H1 (cell line): ENCODE data around the gene IREB2. TPM values are rescaled to one million over a fixed set of nuclear protein-coding genes. Genes with fewer than 3 reads are reported as not detected.

ENCODE experiments used
- CTCF ChIA-PET: fragments of 300-600 bp; sonication (Branson Sonifier 250); formaldehyde crosslinking; loops from one replicate; lab custom pipeline; 2021; ENCODE audit not compliant: partially characterized antibody; lab: Charles Lee
- POLR2A ChIA-PET: fragments of 300-600 bp; sonication (Branson Sonifier 250); formaldehyde crosslinking; loops from one replicate; lab custom pipeline; 2021; ENCODE audit warnings: inconsistent platforms; ENCODE audit not compliant: partially characterized antibody; lab: Charles Lee
- DNase-seq, 2 experiments: peaks; one replicate each; pipeline versions ENCODE4 v3.0.0 to v3.0.0-alpha.2; 2010 to 2022; ENCODE audit warnings: low spot score in 2 of 2, low read depth in 1 of 2, mixed read lengths in 1 of 2
- FAIRE-seq: peaks from 2 replicates; lab custom pipeline; 2011; peaks lifted over from hg19 to GRCh38; lab: Jason Lieb, UNC
- H2AFZ ChIP-seq: 2 replicates; pipeline ENCODE4 v1.8.1; 2012; ENCODE audit warnings: low read length, inconsistent platforms
- H2AK5ac ChIP-seq: 2 replicates; pipeline ENCODE4 v1.6.1; 2013; ENCODE audit warnings: low read depth, low read length
- H2BK120ac ChIP-seq: replicated peaks from 2 replicates; pipeline ENCODE3; 2013; ENCODE audit warnings: low read depth, low read length, inconsistent platforms
- H2BK12ac ChIP-seq: 2 replicates; pipeline ENCODE4 v1.6.1; 2013; ENCODE audit warnings: low read depth, low read length
- H2BK15ac ChIP-seq: 2 replicates; pipeline ENCODE4 v1.6.1; 2013; ENCODE audit warnings: low read length
- H2BK20ac ChIP-seq: 2 replicates; pipeline ENCODE4 v1.6.1; 2013; ENCODE audit warnings: low read length
- H2BK5ac ChIP-seq: 2 replicates; pipeline ENCODE4 v1.6.1; 2013; ENCODE audit warnings: low read depth, low read length
- H3K14ac ChIP-seq: 2 replicates; pipeline ENCODE4 v1.6.1; 2013; ENCODE audit warnings: inconsistent platforms; ENCODE audit not compliant: insufficient read length
- H3K18ac ChIP-seq: 2 replicates; pipeline ENCODE4 v1.6.1; 2013; ENCODE audit warnings: low read length; ENCODE audit errors: extremely low read depth
- H3K23ac ChIP-seq: 2 replicates; pipeline ENCODE4 v1.6.1; 2013; ENCODE audit warnings: inconsistent platforms; ENCODE audit not compliant: insufficient read length
- H3K23me2 ChIP-seq: 2 replicates; pipeline ENCODE4 v1.6.1; 2013; ENCODE audit warnings: low read depth, low read length
- H3K27ac ChIP-seq: 2 replicates; pipeline ENCODE4 v1.6.1; 2011; ENCODE audit warnings: low read depth, low read length, inconsistent platforms
- H3K27me3 ChIP-seq, 4 experiments: replicated peaks in 1 of 4; 1 replicate in 1 of 4; 2 replicates in 3 of 4; pipeline versions ENCODE4 v1.6.1 to v1.8.1; 2011 to 2013; ENCODE audit warnings: low read length in 3 of 4, mild to moderate bottlenecking in 3 of 4, inconsistent platforms in 2 of 4, mixed read lengths in 2 of 4, moderate library complexity in 1 of 4; ENCODE audit not compliant: control insufficient read depth in 3 of 4, insufficient read depth in 3 of 4; ENCODE audit errors: extremely low read depth in 1 of 4
- H3K36me3 ChIP-seq, 4 experiments: 2 replicates each; pipeline versions ENCODE4 v1.6.1 to v1.8.1; 2011 to 2013; ENCODE audit warnings: mild to moderate bottlenecking in 4 of 4, low read length in 3 of 4, moderate library complexity in 2 of 4, control low read depth in 1 of 4, inconsistent platforms in 1 of 4; ENCODE audit not compliant: insufficient read depth in 4 of 4, control insufficient read depth in 2 of 4
- H3K4ac ChIP-seq: replicated peaks from 2 replicates; pipeline ENCODE3; 2013; ENCODE audit warnings: low read length, low read depth, mixed read lengths, inconsistent platforms; ENCODE audit not compliant: insufficient read length
- H3K4me1 ChIP-seq, 4 experiments: replicated peaks in 1 of 4; 1 replicate in 1 of 4; 2 replicates in 3 of 4; pipeline versions ENCODE4 v1.6.1 to v1.8.1; 2011 to 2013; ENCODE audit warnings: low read length in 3 of 4, inconsistent platforms in 2 of 4, mixed read lengths in 1 of 4; ENCODE audit not compliant: insufficient read depth in 4 of 4, control insufficient read depth in 3 of 4
- H3K4me2 ChIP-seq, 2 experiments: 2 replicates each; pipeline versions ENCODE4 v1.6.1 to v1.8.1; 2011 to 2013; ENCODE audit warnings: low read depth in 2 of 2, low read length in 2 of 2, control low read depth in 1 of 2, inconsistent platforms in 1 of 2, mild to moderate bottlenecking in 1 of 2; ENCODE audit not compliant: insufficient read depth in 1 of 2
- H3K4me3 ChIP-seq, 4 experiments: fragments of 200-600, 300-600 bp in 1 of 4; sonication (generic), shearing (Covaris generic), sonication (Bioruptor Twin) in 1 of 4; 2 replicates each; pipeline versions ENCODE4 v1.5.1 to v1.8.1; 2011 to 2016; ENCODE audit warnings: low read length in 4 of 4, low read depth in 3 of 4, control low read depth in 2 of 4, inconsistent platforms in 2 of 4, mild to moderate bottlenecking in 2 of 4, mixed read lengths in 1 of 4, moderate library complexity in 1 of 4; ENCODE audit not compliant: insufficient read depth in 2 of 4; ENCODE audit errors: extremely low read depth in 1 of 4
- H3K56ac ChIP-seq: replicated peaks from 2 replicates; pipeline ENCODE3; 2013; ENCODE audit warnings: low read depth, mild to moderate bottlenecking, mixed read lengths, low read length, inconsistent platforms; ENCODE audit not compliant: insufficient read length
- H3K79me1 ChIP-seq: 2 replicates; pipeline ENCODE4 v1.6.1; 2013; ENCODE audit warnings: low read depth, low read length, control low read depth
- H3K79me2 ChIP-seq, 2 experiments: 2 replicates each; pipeline versions ENCODE4 v1.6.1 to v1.8.1; 2012 to 2013; ENCODE audit warnings: low read length in 2 of 2, mild to moderate bottlenecking in 2 of 2, inconsistent platforms in 1 of 2; ENCODE audit not compliant: insufficient read depth in 2 of 2, control insufficient read depth in 1 of 2
- H3K9ac ChIP-seq, 4 experiments: replicated peaks in 1 of 4; 1 replicate in 1 of 4; 2 replicates in 3 of 4; pipeline versions ENCODE4 v1.6.1 to v1.8.1; 2011 to 2013; ENCODE audit warnings: low read depth in 3 of 4, low read length in 3 of 4, control low read depth in 2 of 4, mild to moderate bottlenecking in 2 of 4, moderate library complexity in 2 of 4, inconsistent platforms in 1 of 4; ENCODE audit errors: extremely low read depth in 1 of 4
- H3K9me3 ChIP-seq, 2 experiments: 2 replicates each; pipeline versions ENCODE4 v1.6.1 to v1.8.1; 2012 to 2013; ENCODE audit warnings: mild to moderate bottlenecking in 2 of 2, moderate library complexity in 2 of 2, control low read depth in 1 of 2, inconsistent platforms in 1 of 2, low read depth in 1 of 2, low read length in 1 of 2, mixed read lengths in 1 of 2; ENCODE audit not compliant: insufficient read depth in 2 of 2
- H4K20me1 ChIP-seq, 2 experiments: replicated peaks in 1 of 2; 2 replicates each; pipeline versions ENCODE3 to v1.8.1; 2011 to 2013; ENCODE audit warnings: inconsistent platforms in 2 of 2, low read length in 2 of 2, mild to moderate bottlenecking in 1 of 2; ENCODE audit not compliant: insufficient read depth in 2 of 2, control insufficient read depth in 1 of 2
- H4K5ac ChIP-seq: 2 replicates; pipeline ENCODE4 v1.6.1; 2013; ENCODE audit warnings: low read length, low read depth, mixed read lengths, inconsistent platforms; ENCODE audit not compliant: insufficient read length
- H4K8ac ChIP-seq: 2 replicates; pipeline ENCODE4 v1.8.0; 2013; ENCODE audit warnings: mild to moderate bottlenecking, moderate library complexity, low read length, inconsistent platforms; ENCODE audit not compliant: insufficient read depth; ENCODE audit errors: extremely low read depth
- H4K91ac ChIP-seq: replicated peaks from 2 replicates; pipeline ENCODE3; 2013; ENCODE audit warnings: low read length, mixed read lengths, inconsistent platforms; ENCODE audit not compliant: insufficient read length
- CTCF ChIP-seq, 3 experiments: IDR thresholded peaks; 1 replicate in 2 of 3; 2 replicates in 1 of 3; pipeline versions ENCODE4 v1.5.1 to v1.6.1; 2011; ENCODE audit warnings: low read length in 3 of 3, mild to moderate bottlenecking in 3 of 3, inconsistent platforms in 2 of 3, low read depth in 1 of 3, moderate library complexity in 1 of 3; ENCODE audit not compliant: insufficient read depth in 1 of 3; ENCODE audit errors: control extremely low read depth in 1 of 3
- NRF1 ChIP-seq: IDR thresholded peaks from 2 replicates; pipeline ENCODE4 v1.6.1; 2011; ENCODE audit warnings: mild to moderate bottlenecking, low read depth, low read length, improper control_type of control experiment
- RAD21 ChIP-seq, 2 experiments: IDR thresholded peaks in 1 of 2; conservative IDR thresholded peaks in 1 of 2; 2 replicates each; pipeline ENCODE4 v1.6.1; 2011; ENCODE audit warnings: low read depth in 2 of 2, low read length in 2 of 2, improper control_type of control experiment in 1 of 2, inconsistent platforms in 1 of 2, mild to moderate bottlenecking in 1 of 2, moderate library complexity in 1 of 2
- TCF12 ChIP-seq: IDR thresholded peaks from 2 replicates; pipeline ENCODE4 v1.6.1; 2011; ENCODE audit warnings: low read depth, mild to moderate bottlenecking, low read length
- WGBS, 2 experiments: shearing (Covaris generic) in 1 of 2; methylation state at CpG; one replicate each; pipeline versions ENCODE4 v1.1.6 to v1.1.7; 2013 to 2015; ENCODE audit warnings: low lambda C conversion rate in 2 of 2, mixed read lengths in 2 of 2, inconsistent platforms in 1 of 2, low coverage in 1 of 2, missing lambda C conversion rate in 1 of 2; ENCODE audit not compliant: insufficient replicate concordance in 2 of 2, insufficient coverage in 1 of 2, insufficient read length in 1 of 2; ENCODE audit errors: extremely low coverage in 1 of 2, missing lambda C conversion rate in 1 of 2; 5-methylcytosine and 5-hydroxymethylcytosine counted together
- polyA plus RNA-seq, 7 experiments: library from polyadenylated mRNA; depleted of rRNA in 3 of 7; stranded (reverse) in 5 of 7; unstranded in 2 of 7; fragments of >200 nt in 5 of 7; fragments of 200-250 nt in 2 of 7; gene quantifications; 1 replicate in 5 of 7; 2 replicates in 1 of 7; 4 replicates in 1 of 7; pipeline versions ENCODE4 v1.2.1 to v1.2.3, GENCODE V29; 2011 to 2013; ENCODE audit warnings: missing spikeins in 2 of 7, mixed read lengths in 2 of 7
- total RNA-seq: library from RNA; stranded (reverse); fragmentation: NEBNext Ultra II Directional; extraction: Animal tissue kit (Norgen Biotek cat#: 25700); gene quantifications from 2 replicates; pipeline ENCODE4 v1.2.1, GENCODE V29; 2021

Gene IREB2
- total and polyA plus RNA-seq, 2 of the 8 experiments (the other 6 are each of a cell fraction or from before 2014, with no cell fraction given) = 21.0 to 103 TPM

- H3K4ac ChIP-seq = no peak overlapping the region
- TF ChIP-seq TCF12 (no peak), RAD21 (IDR thresholded peaks at IDR 0.05 in 1 of 2, conservative IDR thresholded peaks at IDR 0.05 in 1 of 2; ENCODE audit: low read depth in 2 of 2, low read length in 2 of 2) (peak; percentile 69 to 80), CTCF (IDR thresholded peaks at IDR 0.05; ENCODE audit: control extremely low read depth in 1 of 3, insufficient read depth in 1 of 3, low read depth in 1 of 3, low read length in 3 of 3) (peak; percentile 80 to 96 (median 82)), NRF1 (no peak)
- H2AK5ac ChIP-seq = no peak overlapping the region
- H3K79me2 ChIP-seq = no peaks in the 10 kb centered on the region
- no peak overlapping the region for H4K91ac ChIP-seq
- H3K23ac ChIP-seq = no peak overlapping the region
- H3K4me1 ChIP-seq = no peaks in the 10 kb centered on the region
- H4K5ac ChIP-seq = no peak overlapping the region
- H3K56ac ChIP-seq = no peak overlapping the region
- no peak overlapping the region for H3K4me2 ChIP-seq
- no peaks in the 10 kb centered on the region for H4K20me1 ChIP-seq
- 0 out of 2 replicates have a peak overlapping the region, but pooled peaks have one; percentile 6 for H3K18ac ChIP-seq
- no peak overlapping the region for H3K9ac ChIP-seq
- DNase-seq (peak; percentile 47 to 78), FAIRE-seq (peak; percentile 95)
- H2BK15ac ChIP-seq = no peak overlapping the region
- no peak overlapping the region for H2AFZ ChIP-seq
- H3K27me3 ChIP-seq = no peaks in the 10 kb centered on the region
- H2BK12ac ChIP-seq = no peak overlapping the region
- no peak overlapping the region for H2BK120ac ChIP-seq
- H3K27ac ChIP-seq = no peak overlapping the region
- H3K36me3 ChIP-seq = no peaks in the 10 kb centered on the region
- WGBS, 2 experiments = 68% methylated on average over 12 of the region's 12 CpGs; no CpG with 5 or more reads in 1 of the 2 experiments
- H4K8ac ChIP-seq = no peak overlapping the region
- H3K4me3 ChIP-seq = no peak overlapping the region
- H3K23me2 ChIP-seq = no peaks in the 10 kb centered on the region; the same call in 1 of the 2 replicates
- H3K9me3 ChIP-seq = peaks cover 0 to 6% of the 10 kb centered on the region in 2 experiments; a peak in 1 of 4 replicates
- H2BK5ac ChIP-seq = no peak overlapping the region
- ChIA-PET POLR2A (interaction anchor here (1.1 to 3.7 kb wide), 4 partner anchors 15 to 123 kb away, joined by 3 to 19 read pairs (median 4); partner anchors contain the start of genes IREB2 and SKIC8), CTCF (interaction anchor here (0.7 to 20.7 kb wide), 35 partner anchors 8 to 594 kb away, joined by 3 to 240 read pairs (median 5); partner anchors contain the start of gene IREB2)
- no peaks in the 10 kb centered on the region for H3K79me1 ChIP-seq
- H3K14ac ChIP-seq = no peak overlapping the region
- no peak overlapping the region for H2BK20ac ChIP-seq
These were observed 15.3 kb upstream of the IREB2 start for GRCh38 chr15:78422571-78423340.
